B cell (primary cell): Measurements from ENCODE around the gene EPN2. TPM values are rescaled to one million over a fixed set of nuclear protein-coding genes. Genes with fewer than 3 reads are reported as not detected.
A peak's percentile ranks its signal among the peaks of the same experiment; 100 is the strongest.

Source experiments
- ATAC-seq: fragments of 200-7000 bp; cut with Tn5 transposase; one replicate; pipeline ENCODE4 v1.10.0; 2021; ENCODE audit warnings: low read depth, mild to moderate bottlenecking, moderate number of reproducible peaks, moderate library complexity
- CTCF ChIA-PET: fragments of 350-600 bp; sonication (Branson Sonifier 250); formaldehyde crosslinking; loops from one replicate; lab custom pipeline; 2021; ENCODE audit warnings: antibody characterized with exemption, inconsistent platforms; lab: Charles Lee
- POLR2A ChIA-PET: fragments of 350-600 bp; sonication (Branson Sonifier 250); formaldehyde crosslinking; loops from one replicate; lab custom pipeline; 2021; ENCODE audit warnings: antibody characterized with exemption; lab: Charles Lee
- DNase-seq: peaks from one replicate; pipeline ENCODE4 v3.0.0; 2013
- H2AFZ ChIP-seq: 2 replicates; pipeline ENCODE4 v1.6.1; 2012; ENCODE audit warnings: mild to moderate bottlenecking, low read depth, low read length; ENCODE audit not compliant: insufficient read depth, poor library complexity, severe bottlenecking
- H3K27ac ChIP-seq, 2 donors: 1 replicate in 1 of 2; 2 replicates in 1 of 2; pipeline ENCODE4 v1.5.1; 2012 to 2013; ENCODE audit warnings: low read length in 2 of 2, mild to moderate bottlenecking in 2 of 2, moderate library complexity in 1 of 2
- H3K27me3 ChIP-seq, 4 experiments: fragments of 200-600 bp in 1 of 4; sonication (generic) in 1 of 4; replicated peaks in 1 of 4; 1 replicate in 2 of 4; 2 replicates in 2 of 4; pipeline versions ENCODE4 v1.6.1 to v1.7.0; 2013 to 2016; ENCODE audit warnings: low read length in 3 of 4, mild to moderate bottlenecking in 2 of 4, mixed read lengths in 1 of 4, moderate library complexity in 1 of 4; ENCODE audit not compliant: insufficient read depth in 4 of 4, control insufficient read depth in 3 of 4; ENCODE audit errors: control extremely low read depth in 1 of 4
- H3K36me3 ChIP-seq, 2 experiments: replicated peaks in 1 of 2; 1 replicate in 1 of 2; 2 replicates in 1 of 2; pipeline versions ENCODE4 v1.6.1 to v1.7.1; 2013; ENCODE audit warnings: low read length in 1 of 2; ENCODE audit not compliant: insufficient read depth in 2 of 2, control insufficient read depth in 1 of 2; ENCODE audit errors: control extremely low read depth in 1 of 2, extremely low read depth in 1 of 2
- H3K4me1 ChIP-seq, 2 donors: fragments of 200-600 bp in 1 of 2; sonication (generic) in 1 of 2; 1 replicate in 1 of 2; 2 replicates in 1 of 2; pipeline versions ENCODE4 v1.5.1 to v1.6.1; 2013 to 2017; ENCODE audit warnings: low read length in 2 of 2; ENCODE audit not compliant: control insufficient read depth in 2 of 2, insufficient read depth in 2 of 2
- H3K4me2 ChIP-seq: replicated peaks from 2 replicates; pipeline ENCODE3; 2012; ENCODE audit warnings: mild to moderate bottlenecking, low read depth, low read length; ENCODE audit not compliant: poor library complexity, severe bottlenecking
- H3K4me3 ChIP-seq, 5 experiments: fragments of 200-600 bp in 1 of 5; sonication (generic) in 1 of 5; 1 replicate in 3 of 5; 2 replicates in 2 of 5; pipeline versions ENCODE4 v1.5.1 to v1.7.0; 2011 to 2016; ENCODE audit warnings: low read length in 4 of 5, mild to moderate bottlenecking in 4 of 5, low read depth in 2 of 5, control low read depth in 1 of 5, moderate library complexity in 1 of 5; ENCODE audit not compliant: insufficient read depth in 1 of 5; ENCODE audit errors: control extremely low read depth in 1 of 5, extremely low read depth in 1 of 5
- H3K79me2 ChIP-seq: fragments of 200-600 bp; sonication (generic); one replicate; pipeline ENCODE4 v1.6.0; 2016; ENCODE audit warnings: low read length; ENCODE audit not compliant: control insufficient read depth, insufficient read depth
- H3K9ac ChIP-seq: fragments of 200-600 bp; sonication (generic); 2 replicates; pipeline ENCODE4 v1.6.1; 2017; ENCODE audit warnings: mild to moderate bottlenecking, low read length, moderate library complexity
- H3K9me3 ChIP-seq, 3 donors: one replicate each; pipeline versions ENCODE4 v1.6.1 to v1.7.1; 2013; ENCODE audit warnings: low read length in 2 of 3; ENCODE audit not compliant: control insufficient read depth in 2 of 3, insufficient read depth in 1 of 3; ENCODE audit errors: control extremely low read depth in 1 of 3
- H4K20me1 ChIP-seq: 2 replicates; pipeline ENCODE4 v1.6.0; 2012; ENCODE audit warnings: mild to moderate bottlenecking, low read length; ENCODE audit not compliant: insufficient read depth, control insufficient read depth, poor library complexity, severe bottlenecking
- H3K27ac Mint-ChIP-seq: one replicate; pipeline ENCODE4 v1.8.0; 2021; ENCODE audit warnings: mixed read lengths
- H3K27me3 Mint-ChIP-seq: one replicate; pipeline ENCODE4 v1.8.0; 2021; ENCODE audit warnings: mixed read lengths
- H3K4me1 Mint-ChIP-seq: one replicate; pipeline ENCODE4 v1.8.0; 2021; ENCODE audit warnings: mixed read lengths
- H3K4me3 Mint-ChIP-seq: one replicate; pipeline ENCODE4 v1.8.0; 2021; ENCODE audit warnings: mixed read lengths
- H3K9me3 Mint-ChIP-seq: one replicate; pipeline ENCODE4 v1.8.0; 2022; ENCODE audit warnings: mixed read lengths; ENCODE audit not compliant: insufficient read depth
- CTCF ChIP-seq: fragments of 200-600 bp; IDR thresholded peaks from one replicate; pipeline ENCODE4 v1.8.0; 2022; ENCODE audit warnings: antibody characterized with exemption, mild to moderate bottlenecking
- EZH2 ChIP-seq: IDR thresholded peaks from 2 replicates; pipeline ENCODE4 v1.6.1; 2012; ENCODE audit warnings: borderline replicate concordance, low read depth, mild to moderate bottlenecking, moderate library complexity, low read length; ENCODE audit not compliant: insufficient read depth, poor library complexity, severe bottlenecking
- WGBS: methylation state at CpG from one replicate; pipeline ENCODE4 v1.1.5; 2013; ENCODE audit warnings: missing lambda C conversion rate; ENCODE audit not compliant: insufficient coverage; 5-methylcytosine and 5-hydroxymethylcytosine counted together
- intact Hi-C: fragments of 100-400 bp; cut with micrococcal nuclease; formaldehyde crosslinking; loops from one replicate; pipeline ENCODE4 v1.10.0; 2022
- polyA plus RNA-seq: library from polyadenylated mRNA; depleted of rRNA; stranded (reverse); fragments of >200 nt; gene quantifications from 2 replicates; pipeline ENCODE4 v1.2.3, GENCODE V29; 2012
- total RNA-seq, 2 donors: library from RNA; stranded (reverse); fragments of 120-200 nt in 1 of 2; gene quantifications; 1 replicate in 1 of 2; 2 replicates in 1 of 2; pipeline versions ENCODE4 v1.2.3 to v1.2.4, GENCODE V29; 2013 to 2022

EPN2 gene
- total and polyA plus RNA-seq, 2 donors (not counting 1 experiment from before 2014, with no cell fraction given), result 15.7 to 35.6 TPM

DNA sequence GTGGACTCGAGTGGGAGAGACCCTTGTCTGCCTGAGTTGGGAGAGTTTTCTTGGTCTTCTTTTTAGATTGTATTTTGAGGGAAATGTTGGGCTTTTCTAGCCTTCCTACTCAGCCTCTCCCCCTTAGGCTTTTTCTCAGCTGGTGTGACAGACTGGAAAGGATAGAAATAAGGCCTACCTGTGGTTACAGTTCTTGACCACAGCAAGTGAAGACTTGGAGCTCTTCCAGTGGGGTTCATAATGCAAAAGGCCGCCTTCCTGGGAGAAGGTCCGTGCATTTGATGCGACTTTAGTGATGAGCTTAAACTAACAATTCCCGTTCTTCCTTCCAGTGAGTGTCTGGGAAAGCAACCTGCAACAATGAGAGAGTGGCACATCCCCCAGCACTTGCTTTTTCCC is 68.6 kb downstream of the EPN2 start:
- intact Hi-C loops, result loop anchor here (1.0 to 5.0 kb wide), 5 partner anchors 21 to 72 kb away; partner anchors contain the start of genes B9D1 and MAPK7
- DNase-seq, result peak; percentile 24
- Histone ChIP-seq H3K9me3 (peaks cover 0 to 1% (median 0%) of the 10 kb centered on the region in 3 donors), H4K20me1 (peaks cover 19% of the 10 kb centered on the region), H3K36me3 (no peaks in the 10 kb centered on the region), H3K4me2 (peak overlapping the region; percentile 60), H2AFZ (no peak overlapping the region), H3K79me2 (peaks cover 5% of the 10 kb centered on the region), H3K9ac (no peak overlapping the region), H3K27me3 (peaks cover 0 to 22% (median 3%) of the 10 kb centered on the region in 4 experiments), H3K4me1 (peaks cover 68 to 69% of the 10 kb centered on the region in 2 donors), H3K27ac (peak overlapping the region in 1 of 2 donors; percentile 19), H3K4me3 (peak overlapping the region in 1 of 5 experiments; percentile 16)
- peaks cover 67% of the 10 kb centered on the region for H3K4me1 Mint-ChIP-seq
- TF ChIP-seq EZH2 (no peak), CTCF (no peak)
- ChIA-PET CTCF (interaction anchor here (0.9 to 6.1 kb wide), 12 partner anchors 10 to 345 kb away, joined by 3 to 37 read pairs (median 4); partner anchors contain the start of genes B9D1, EPN2 and MAPK7), POLR2A (interaction anchor here (1.4 kb wide), 1 partner anchor 57 kb away, joined by 3 read pairs; the partner anchor contains the start of gene B9D1)
- H3K4me3 Mint-ChIP-seq, result peak overlapping the region; percentile 75
- H3K27ac Mint-ChIP-seq, result peak overlapping the region; percentile 81
- H3K9me3 Mint-ChIP-seq, result no peaks in the 10 kb centered on the region
- 93% methylated on average over 5 of the region's 5 CpGs for WGBS
- ATAC-seq, result no peak
- no peaks in the 10 kb centered on the region for H3K27me3 Mint-ChIP-seq
